GM10266 (cell line): Measurements from ENCODE around the gene NCSTN.

Source experiments
- DNase-seq: peaks from one replicate; pipeline ENCODE4 v3.0.0; 2012; ENCODE audit errors: extremely low spot score
- TF ChIP-seq, protein P1 (sequence below): IDR thresholded peaks from 2 replicates; pipeline ENCODE4 v1.5.1; 2012; ENCODE audit warnings: mild to moderate bottlenecking, low read depth; ENCODE audit not compliant: control insufficient read depth, insufficient read depth; ENCODE audit errors: missing control alignments

The NCSTN gene

DNA sequence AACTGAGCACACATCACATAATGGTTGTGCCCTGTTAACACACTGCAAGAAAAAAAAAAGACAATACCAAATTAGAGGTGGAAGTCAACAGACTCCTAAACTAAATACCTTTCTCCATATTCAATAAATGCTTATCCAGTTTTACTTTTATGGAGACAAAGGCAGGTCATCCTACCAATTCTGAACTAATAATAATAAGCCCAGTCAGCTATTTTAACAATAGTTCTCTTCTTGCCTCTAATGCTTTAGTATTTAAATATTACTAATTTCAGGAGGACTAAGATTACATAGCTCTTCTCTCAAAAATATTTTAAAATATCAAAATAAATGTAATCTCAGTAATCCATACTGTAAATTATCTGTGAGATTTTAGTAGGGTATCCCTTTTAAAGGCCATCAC, 10.7 kb upstream of the NCSTN start:
- DNase-seq = no peak
- TF ChIP-seq, protein P1, sequence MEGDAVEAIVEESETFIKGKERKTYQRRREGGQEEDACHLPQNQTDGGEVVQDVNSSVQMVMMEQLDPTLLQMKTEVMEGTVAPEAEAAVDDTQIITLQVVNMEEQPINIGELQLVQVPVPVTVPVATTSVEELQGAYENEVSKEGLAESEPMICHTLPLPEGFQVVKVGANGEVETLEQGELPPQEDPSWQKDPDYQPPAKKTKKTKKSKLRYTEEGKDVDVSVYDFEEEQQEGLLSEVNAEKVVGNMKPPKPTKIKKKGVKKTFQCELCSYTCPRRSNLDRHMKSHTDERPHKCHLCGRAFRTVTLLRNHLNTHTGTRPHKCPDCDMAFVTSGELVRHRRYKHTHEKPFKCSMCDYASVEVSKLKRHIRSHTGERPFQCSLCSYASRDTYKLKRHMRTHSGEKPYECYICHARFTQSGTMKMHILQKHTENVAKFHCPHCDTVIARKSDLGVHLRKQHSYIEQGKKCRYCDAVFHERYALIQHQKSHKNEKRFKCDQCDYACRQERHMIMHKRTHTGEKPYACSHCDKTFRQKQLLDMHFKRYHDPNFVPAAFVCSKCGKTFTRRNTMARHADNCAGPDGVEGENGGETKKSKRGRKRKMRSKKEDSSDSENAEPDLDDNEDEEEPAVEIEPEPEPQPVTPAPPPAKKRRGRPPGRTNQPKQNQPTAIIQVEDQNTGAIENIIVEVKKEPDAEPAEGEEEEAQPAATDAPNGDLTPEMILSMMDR = no peak

DNA sequence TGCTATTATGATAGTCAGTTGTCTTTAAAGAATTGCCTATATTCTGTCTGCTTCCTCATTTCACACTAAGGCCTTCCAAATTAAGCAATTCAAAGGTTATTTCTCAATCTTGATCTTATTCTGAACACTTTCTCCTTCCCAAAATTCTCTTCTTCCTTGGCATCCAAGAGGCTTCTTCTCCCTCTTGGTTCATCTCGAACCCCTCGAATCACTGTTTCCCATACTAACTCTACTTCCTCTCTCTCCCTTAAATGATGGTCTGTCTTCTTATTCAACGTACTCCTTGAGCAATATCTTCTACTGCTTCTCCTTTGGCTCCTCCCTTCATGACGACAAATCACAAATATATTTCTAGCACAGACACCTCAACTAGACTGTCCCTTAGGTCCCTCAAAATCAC, 4.6 kb upstream of the NCSTN start:
- TF ChIP-seq, protein P1 = no peak
- no peak for DNase-seq

DNA sequence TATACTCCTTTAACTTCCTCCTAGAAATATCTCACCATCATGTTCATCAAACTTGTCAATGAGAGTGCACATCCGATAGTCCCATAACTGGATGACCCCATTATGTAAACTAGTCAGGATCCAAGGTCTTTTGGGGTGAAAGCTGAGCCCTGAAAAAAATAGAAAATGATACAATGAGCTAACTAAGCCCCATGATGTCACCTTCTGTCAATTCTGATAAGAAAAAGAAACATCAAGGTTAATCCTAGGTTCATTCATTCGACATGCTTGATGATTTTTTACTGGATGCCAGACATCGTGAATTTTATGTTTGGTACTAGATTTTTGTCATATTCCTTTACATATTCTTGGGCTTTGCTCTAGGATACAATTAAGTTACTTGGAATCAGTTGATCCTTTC, 3.0 kb upstream of the NCSTN start:
- no peak for DNase-seq
- TF ChIP-seq, protein P1 = no peak

DNA sequence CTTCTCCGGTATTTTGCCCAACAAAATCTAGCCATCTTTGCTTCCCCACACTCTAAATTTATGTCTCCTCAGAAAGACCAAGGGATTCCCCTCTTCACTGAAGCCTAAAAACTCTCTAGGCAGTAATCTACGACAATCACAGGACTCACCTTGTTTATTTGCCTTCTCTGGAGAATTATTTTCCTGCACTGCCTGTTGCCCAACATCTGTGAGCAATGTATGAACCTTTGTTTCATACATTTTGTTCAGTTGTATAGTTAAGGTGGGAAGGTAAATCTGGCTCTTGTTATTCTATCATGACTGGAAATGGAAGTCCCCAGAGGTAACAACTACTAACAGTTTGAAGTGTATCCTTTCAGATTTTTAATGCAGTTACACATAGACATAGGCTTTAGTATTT, 2.3 kb upstream of the NCSTN start:
- TF ChIP-seq, protein P1 = no peak
- DNase-seq = no peak

DNA sequence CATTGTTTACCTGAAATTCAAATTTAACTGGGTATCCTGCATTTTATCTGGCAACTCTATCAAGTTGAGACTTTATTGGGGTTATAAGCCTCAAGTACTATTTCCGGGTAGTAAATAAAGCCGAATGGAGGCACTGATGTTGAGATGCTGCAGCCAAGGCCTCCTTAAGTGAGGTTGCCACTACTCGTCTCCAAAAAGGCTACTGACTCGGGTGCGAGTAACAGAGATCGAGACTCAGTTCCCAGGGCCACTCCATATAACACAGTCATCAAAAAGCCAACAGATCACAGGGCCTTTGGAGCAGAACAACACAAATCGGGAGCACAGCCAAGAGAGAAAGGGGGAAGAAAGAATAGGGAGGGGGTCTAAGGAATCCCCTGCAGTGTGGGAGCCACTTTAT, 657 bp upstream of the NCSTN start:
- TF ChIP-seq, protein P1 = no peak
- no peak for DNase-seq

DNA sequence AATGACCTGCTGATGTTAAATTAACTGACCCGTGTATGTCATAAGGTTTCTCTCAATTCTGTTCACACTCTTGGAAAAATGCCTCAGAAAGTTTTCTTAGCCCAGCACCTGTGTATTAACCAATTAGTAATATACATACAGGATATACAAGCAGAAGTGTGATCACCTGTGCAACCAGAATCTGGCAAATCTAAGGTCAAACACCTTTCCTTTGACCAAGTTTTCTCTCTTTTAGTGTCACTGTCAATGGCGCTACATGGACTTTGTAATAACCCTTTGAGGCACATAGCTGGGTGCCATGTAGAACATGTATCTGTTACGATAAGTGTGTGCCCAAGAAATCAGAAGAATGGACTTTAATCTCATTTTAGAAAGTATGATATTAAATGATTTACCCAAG, 1.1 kb downstream of the NCSTN start:
- TF ChIP-seq, protein P1 = no peak
- DNase-seq = no peak

DNA sequence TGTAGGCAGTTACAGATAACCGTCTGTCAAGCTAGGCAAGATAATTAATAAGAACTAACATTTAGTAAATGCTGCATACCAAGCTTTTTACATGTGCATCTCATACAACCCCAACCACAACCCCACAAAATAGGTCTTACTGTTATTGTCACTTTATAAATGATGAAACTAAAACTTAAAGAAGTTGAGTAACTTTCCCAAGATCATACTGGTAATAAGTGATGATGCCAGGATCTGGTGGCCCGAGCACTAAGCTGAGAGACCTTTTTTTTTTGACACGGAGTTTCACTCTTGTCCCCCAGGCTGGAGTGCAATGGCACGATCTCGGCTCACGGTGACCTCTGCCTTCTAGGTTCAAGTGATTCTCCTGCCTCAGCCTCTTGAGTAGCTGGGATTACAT, 1.8 kb downstream of the NCSTN start:
- no peak for DNase-seq
- TF ChIP-seq, protein P1 = no peak

DNA sequence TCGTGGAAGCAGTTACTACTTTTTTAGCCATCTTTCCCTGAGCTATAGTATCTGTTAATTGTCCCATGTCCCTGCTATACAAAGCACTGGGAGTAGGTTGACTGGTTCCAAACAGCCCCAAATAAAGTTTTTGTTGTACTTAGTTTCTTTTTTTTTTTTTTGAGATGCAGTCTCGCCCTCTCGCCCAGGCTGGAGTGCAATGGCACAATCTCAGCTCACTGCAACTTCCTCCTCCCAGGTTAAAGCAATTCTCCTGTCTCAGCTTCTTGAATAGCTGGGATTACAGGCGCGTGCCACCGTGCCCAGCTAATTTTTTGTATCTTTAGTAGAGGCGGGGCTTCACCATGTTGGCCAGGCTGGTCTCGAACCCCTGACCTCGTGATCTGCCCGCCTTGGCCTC, 3.3 kb downstream of the NCSTN start:
- DNase-seq = no peak
- TF ChIP-seq, protein P1 = no peak
